HG02981 (cell line): Measurements from ENCODE around the gene C10orf88.
"Not testable (repeated sequence)": the region's sequence is repeated elsewhere in the genome, so short reads cannot be mapped to it uniquely, and the experiment has no call there.

Experiments used
- ATAC-seq: cut with Tn5 transposase; IDR thresholded peaks from one replicate; pipeline ENCODE4 v1.9.1; 2021; ENCODE audit warnings: mild to moderate bottlenecking, moderate library complexity; ENCODE audit not compliant: unreplicated experiment

C10orf88 gene

GRCh38 chr10:122966879-122967278 is 12.9 kb upstream of the C10orf88 start:
- ATAC-seq: no peak

GRCh38 chr10:122962405-122962804 is 8.4 kb upstream of the C10orf88 start:
- ATAC-seq: no peak

DNA sequence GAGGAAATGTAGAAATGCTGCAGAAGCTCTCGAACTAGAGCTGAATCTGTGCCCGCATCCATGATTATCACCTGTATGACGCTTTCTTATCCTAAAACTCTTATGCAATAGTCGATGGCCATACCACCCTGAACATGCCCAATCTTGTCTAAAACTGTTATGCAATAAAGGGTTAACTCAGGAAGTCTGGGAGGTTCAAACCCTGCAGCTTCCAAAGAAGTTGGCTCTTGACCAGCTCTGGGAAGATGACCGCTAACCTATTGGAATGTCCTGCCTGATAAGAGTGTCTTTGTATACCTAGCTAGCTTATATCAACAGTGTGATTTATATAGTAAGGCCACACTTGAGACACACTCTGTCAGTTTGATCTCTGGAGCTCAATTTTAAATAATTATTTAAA is 3.4 kb upstream of the C10orf88 start:
- ATAC-seq: no peak

- no peak for ATAC-seq
Observed at GRCh38 chr10:122955892-122956291, 1.9 kb upstream of the C10orf88 start.

GRCh38 chr10:122954731-122955050 is 664 bp upstream of the C10orf88 start:
- ATAC-seq: no peak

GRCh38 chr10:122949296-122949695 is 4.7 kb downstream of the C10orf88 start:
- no peak for ATAC-seq

DNA sequence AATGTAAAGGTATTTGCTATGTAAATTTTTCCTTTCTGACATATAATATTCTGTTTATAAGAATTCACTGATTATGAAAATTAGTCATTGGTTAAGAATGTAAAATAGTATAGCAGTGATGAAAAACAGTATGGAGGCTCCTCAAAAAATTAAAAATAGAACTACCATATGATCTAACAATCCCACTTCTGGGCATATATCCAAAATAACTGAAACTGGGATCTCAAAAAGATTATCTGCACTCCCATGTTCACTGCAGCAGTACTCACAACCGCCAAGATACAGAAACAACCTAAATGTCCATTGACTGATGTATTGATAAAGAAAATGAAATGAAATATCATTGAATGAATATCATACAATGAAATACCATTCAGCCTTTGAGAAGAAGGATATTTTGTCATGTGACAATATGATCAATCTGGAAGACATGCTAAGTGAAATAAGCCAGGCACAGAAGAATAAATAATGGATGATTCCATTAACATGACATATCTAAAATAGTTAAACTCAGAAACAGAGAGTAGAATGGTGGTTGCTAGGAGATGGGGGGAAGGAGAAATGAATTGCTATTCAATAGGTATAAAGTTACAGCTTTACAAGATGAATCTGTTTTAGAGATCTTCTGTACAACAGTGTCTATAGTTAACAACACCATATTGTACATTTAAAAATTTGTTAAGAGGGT is 14.0 kb downstream of the C10orf88 start:
- ATAC-seq: no peak

DNA sequence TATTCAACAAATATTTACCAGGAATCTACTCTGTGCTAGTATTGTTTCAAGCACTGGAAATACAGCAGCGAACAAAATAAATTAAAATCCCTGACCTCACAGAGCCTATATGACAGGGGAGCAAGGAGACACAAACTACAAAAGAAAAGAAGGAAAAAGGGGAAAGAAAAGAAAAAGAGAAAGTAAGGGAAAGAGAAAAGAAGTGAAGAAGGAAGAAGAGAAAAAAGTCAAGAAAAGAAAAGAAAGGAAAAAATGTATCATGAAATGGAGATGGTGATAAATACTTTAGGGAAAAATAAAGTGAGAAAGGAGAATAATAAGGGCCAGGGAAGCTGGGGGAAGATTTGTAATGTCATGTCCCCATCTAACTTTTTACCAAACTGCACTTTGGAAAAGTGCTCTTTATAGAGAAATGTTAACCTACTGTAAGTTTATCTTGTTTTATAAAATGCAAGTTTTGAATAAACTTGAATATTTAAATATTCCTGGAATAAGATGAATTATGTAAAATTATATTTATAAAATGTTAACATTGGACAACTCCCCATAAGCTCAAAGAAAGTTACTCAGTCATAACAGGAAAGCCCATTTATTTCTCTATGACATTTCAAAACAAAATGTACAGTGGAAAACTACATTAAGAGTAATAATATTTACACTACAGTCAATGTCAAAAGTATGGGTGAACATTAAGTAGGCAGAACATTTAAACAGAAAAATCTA is 14.7 kb downstream of the C10orf88 start:
- no peak for ATAC-seq

GRCh38 chr10:122931088-122931906 is 22.7 kb downstream of the C10orf88 start:
- ATAC-seq: no peak

DNA sequence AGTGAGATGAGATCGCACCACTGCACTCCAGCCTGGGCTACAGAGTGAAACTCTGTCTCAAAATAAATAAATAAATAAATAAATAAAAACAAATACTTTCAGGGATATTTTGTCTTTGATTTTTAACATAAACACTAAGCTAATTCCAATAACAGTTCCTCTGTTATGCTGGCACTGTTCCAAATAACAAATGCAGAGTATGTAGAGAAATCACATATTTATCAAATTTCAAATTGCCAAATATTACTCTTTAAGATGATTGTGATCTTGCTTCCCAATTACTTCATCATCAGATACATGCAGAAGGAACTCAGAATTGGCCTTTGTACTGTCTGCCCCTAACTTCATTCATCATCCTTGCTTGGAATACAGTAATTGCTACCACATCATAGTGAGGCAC is 23.9 kb downstream of the C10orf88 start:
- no peak for ATAC-seq

GRCh38 chr10:122915700-122916099 is 38.3 kb downstream of the C10orf88 start:
- no peak for ATAC-seq

DNA sequence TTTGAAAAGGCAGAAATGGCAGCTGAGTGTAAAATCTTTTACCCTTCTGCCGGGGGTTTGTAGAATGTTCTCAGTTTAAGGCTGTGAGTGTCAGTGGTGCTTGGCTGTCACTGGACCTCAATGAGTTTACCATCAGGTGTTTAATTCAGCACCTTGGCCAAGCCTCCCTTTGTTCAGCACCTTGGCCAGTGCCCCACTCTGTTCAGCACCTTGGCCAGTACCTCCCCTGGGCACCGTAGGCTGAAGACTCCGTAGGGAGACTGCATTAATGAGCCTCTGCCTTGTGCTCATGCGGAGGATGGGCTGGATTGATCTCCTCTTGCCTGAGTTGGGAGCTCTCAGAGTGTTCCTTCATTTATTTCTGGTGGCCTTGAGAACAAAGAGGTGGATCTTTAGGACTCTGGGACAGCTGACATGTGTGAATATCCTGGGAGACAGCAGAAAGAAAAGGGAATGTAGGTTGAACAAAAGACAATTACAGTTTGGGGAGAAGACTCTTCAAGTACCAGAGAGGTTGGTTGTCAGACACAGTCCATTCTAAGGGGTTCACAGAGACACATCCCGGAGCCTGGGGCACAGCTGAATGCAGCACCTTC is 42.0 kb downstream of the C10orf88 start:
- ATAC-seq: no peak

GRCh38 chr10:122910310-122910709 is 43.7 kb downstream of the C10orf88 start, which contains the start of gene FAM24A:
FAM24A (plus strand) TSS chr10:122910610; CDS start chr10:122911635, 1,025 bp downstream.
- no peak for ATAC-seq

GRCh38 chr10:122903861-122904260 is 50.2 kb downstream of the C10orf88 start:
- ATAC-seq: not testable (repeated sequence)

- no peak for ATAC-seq
Observed at GRCh38 chr10:122894261-122894944, 59.6 kb downstream of the C10orf88 start.

DNA sequence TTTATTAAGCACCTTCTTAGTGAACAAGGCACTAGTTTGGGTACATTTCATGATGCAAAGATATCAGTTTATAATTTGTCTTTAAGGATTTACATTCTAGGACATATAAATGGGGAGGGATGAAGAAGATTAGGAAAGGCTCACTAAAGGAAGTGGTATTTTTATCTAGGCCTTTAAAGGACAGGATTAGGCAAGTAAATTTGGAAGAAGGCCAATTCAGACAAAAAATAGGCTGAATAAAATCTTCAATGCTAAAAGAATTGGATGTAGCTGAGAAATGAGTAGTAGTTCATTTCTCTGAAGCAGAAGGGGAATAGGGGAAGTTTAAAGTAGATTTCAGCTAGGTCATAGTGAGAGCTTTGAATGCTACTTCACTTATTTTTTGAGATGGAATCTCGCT is 69.9 kb downstream of the C10orf88 start:
- ATAC-seq: no peak

DNA sequence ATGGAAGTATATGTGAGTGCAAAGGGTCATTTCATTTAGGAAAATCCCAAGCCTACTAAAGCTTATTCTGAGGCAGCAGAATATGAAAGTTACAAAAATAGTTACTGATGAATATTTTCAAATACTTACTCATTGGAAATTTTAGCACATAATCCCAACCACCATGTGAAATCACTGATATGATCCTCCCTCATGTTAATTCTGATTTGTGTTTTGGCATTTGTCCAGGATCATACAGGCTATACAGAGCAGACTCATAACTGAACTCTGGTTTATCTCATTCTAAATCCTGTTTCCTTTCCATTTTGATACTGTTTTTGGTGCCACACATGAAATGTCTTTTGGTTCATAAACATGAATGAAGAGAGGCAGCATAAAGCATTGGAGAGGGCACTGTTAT is 71.3 kb downstream of the C10orf88 start:
- ATAC-seq: no peak
